Testis (tissue), 2 donors: Measurements from ENCODE around the gene STARD9.

ENCODE experiments used
- CTCF ChIP-seq, 3 experiments: fragments of 450-650 bp in 2 of 3; fragments of 200-600 bp in 1 of 3; sonication (generic) in 1 of 3; IDR thresholded peaks; one replicate each; pipeline ENCODE4 v1.5.1; 2016 to 2019; ENCODE audit warnings: antibody characterized with exemption in 3 of 3, mild to moderate bottlenecking in 2 of 3, moderate library complexity in 1 of 3
- POLR2A ChIP-seq: fragments of 450-650 bp; IDR thresholded peaks from one replicate; pipeline ENCODE4 v1.6.1; 2017; ENCODE audit warnings: antibody characterized with exemption, mild to moderate bottlenecking, moderate library complexity

DNA sequence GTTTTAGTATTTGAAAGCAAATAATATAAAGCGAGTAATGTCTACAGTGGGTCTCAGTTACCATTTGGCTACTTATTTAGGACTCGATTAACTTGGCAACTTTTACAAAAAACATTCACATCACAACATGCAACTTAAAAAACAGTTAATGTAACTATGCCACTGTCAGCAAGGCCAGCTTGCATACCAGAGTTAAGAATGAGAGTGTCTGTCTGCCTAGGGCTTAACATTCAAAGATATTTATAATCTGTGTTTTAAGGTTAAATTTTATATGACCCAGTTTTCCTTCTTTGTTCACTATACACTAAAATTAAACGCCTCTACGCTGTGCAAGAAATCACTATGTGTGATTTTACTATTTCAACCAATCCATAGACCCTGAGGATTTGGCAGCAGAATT, 166.7 kb downstream of the STARD9 start:
- TF ChIP-seq CTCF (IDR thresholded peaks at IDR 0.05) (no peak), POLR2A (no peak)
